Effector CD8-positive, alpha-beta T cell (primary cell): ENCODE data around the gene LRRC27.
"Not testable (repeated sequence)": the region's sequence is repeated elsewhere in the genome, so short reads cannot be mapped to it uniquely, and the experiment has no call there.

ENCODE experiments used
- DNase-seq: peaks from one replicate; lab custom pipeline; 2025; lab: John Stamatoyannopoulos, UW

LRRC27 gene

DNA sequence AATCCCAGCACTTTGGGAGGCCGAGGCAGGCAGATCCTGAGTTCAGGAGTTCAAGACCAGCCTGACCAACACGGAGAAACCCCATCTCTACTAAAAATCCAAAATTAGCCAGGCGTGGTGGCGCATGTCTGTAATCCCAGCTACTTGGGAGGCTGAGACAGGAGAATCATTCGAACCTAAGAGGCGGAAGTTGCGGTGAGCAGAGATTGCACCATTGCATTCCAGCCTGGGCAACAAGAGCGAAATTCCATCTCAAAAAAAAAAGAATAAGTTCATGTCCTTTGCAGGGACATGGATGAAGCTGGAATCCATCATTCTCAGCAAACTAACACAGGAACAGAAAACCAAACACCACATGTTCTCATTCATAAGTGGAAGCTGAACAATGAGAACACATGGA is 17.1 kb upstream of the LRRC27 start:
- DNase-seq, result not testable (repeated sequence)

GRCh38 chr10:132316133-132316532 is 15.9 kb upstream of the LRRC27 start:
- no peak for DNase-seq

GRCh38 chr10:132317477-132317876 is 14.5 kb upstream of the LRRC27 start:
- not testable (repeated sequence) for DNase-seq

DNA sequence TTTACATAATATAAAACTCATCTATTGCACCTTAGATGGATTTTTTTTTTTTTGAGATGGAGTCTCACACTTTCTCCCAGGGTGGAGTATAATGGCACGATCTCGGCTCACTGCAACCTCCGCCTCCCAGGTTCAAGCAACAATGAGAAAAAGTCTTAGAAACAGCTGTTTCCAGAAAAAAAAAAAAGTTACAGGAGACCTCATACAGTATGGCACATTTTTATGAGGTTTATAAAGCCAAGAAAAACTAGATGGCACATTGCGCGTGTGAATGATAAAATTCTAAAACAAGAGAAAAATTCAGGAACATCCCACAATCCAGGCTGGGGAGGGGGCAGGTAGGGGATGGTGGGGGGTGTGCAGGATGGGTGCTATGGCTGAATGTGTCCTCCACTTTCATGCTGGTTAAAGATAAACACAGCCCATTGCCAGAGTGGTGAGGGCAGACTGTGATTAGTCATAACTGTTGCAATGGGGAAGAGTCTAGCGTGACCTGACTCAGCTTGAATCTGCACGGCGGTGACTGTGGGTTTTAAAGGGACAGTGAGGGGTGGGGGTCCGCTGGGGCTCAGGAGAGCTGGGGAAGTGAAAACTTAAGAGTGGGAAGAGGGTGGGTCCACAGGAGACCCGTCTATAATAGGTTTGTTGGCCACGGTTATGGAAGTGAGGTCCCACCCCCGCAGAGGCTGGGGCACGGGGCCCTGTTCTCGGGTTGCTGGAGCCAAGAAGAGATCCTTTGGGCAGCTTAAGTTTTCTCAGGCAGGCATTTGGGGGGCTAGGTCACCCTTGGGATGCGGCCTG is 11.9 kb upstream of the LRRC27 start:
- no peak for DNase-seq

- no peak for DNase-seq
These were observed 11.1 kb upstream of the LRRC27 start for GRCh38 chr10:132320654-132321469.

DNA sequence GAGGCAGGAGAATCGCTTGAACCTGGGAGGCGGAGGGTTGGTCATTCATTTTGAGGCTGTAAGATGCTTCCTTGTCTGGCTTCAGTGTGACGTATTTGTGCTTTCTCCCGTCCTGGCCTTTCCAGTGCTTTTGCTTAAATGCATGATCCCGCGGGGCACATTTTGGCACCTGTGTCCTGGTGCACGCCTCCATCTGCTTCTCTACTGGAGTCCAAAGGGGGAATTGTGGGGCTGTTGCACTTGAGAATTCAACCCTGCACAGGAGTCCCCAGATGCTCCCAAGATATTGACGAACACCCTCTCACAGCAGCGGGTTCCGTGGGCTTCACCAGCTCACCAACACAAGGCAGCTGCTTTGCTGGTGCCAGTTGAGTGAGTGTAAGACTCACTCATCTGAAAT is 10.3 kb upstream of the LRRC27 start:
- DNase-seq, result no peak

- no peak for DNase-seq
These were observed 9.4 kb upstream of the LRRC27 start for GRCh38 chr10:132322586-132323048.

DNA sequence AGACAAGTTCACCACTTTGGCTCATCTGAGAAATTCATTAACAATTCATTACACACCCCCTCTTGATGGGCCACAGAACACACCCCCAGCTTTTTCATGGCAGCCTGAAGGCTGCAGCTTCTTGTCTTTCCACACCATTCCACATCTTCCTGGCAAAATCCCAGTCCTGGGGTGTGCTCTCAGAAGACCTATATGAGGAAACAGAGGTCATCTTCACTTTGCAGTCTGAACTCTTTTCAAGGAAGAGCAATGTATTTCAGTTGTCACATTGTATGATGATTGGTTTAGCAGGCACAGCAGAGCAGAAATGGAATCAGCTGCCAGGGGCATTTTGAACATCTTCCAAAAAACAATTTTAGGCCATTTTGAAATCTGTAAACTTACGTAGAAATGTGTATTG is 7.8 kb upstream of the LRRC27 start:
- no peak for DNase-seq

DNA sequence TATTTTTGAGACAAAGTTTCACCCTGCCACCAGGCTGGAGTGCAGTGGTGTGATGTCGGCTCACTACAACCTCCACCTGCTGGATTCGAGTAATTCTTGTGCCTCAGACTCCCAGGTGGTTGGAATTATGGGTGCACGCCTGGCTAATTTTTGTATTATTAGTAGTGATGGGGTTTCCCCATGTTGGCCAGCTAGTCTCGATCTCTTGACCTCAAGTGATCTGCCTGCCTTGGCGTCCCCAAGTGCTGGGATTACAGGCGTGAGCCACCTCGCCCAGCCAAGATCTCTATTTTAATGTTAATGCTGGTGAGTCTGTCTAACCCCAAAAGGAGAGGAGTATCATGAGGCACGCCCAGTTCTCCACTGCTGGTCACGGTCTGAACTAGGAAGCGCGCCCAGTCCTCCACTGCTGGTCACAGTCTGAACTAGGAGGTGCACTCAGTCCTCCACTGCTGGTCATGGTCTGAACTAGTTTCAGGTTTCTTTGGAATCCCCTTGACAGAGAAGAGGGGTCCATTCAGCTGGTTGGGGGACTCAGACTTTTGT is 5.6 kb upstream of the LRRC27 start:
- DNase-seq, result no peak

DNA sequence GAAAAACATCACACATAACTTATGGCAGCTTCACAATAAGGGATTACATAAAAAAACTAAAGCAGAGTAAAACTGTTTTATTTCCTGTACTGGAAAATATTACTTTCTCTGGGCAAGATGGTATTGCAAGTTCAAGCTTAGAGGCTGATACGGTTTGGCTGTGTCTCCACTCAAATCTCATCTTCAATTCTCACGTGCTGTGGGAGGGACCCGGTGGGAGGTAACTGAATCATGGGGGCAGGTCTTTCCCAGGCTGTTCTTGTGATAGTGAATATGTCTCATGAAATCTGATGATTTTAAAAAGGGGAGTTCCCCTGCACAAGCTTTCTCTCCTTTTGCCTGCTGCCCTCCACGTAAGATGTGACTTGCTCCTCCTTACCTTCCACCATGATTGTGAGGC is 5.1 kb upstream of the LRRC27 start:
- DNase-seq, result no peak

- DNase-seq, result no peak
These were observed 3.9 kb upstream of the LRRC27 start for GRCh38 chr10:132328106-132328505.

- no peak for DNase-seq
These were observed 3.3 kb upstream of the LRRC27 start for GRCh38 chr10:132328738-132329137.

- DNase-seq, result no peak
These were observed 2.2 kb upstream of the LRRC27 start for GRCh38 chr10:132329565-132330485.

DNA sequence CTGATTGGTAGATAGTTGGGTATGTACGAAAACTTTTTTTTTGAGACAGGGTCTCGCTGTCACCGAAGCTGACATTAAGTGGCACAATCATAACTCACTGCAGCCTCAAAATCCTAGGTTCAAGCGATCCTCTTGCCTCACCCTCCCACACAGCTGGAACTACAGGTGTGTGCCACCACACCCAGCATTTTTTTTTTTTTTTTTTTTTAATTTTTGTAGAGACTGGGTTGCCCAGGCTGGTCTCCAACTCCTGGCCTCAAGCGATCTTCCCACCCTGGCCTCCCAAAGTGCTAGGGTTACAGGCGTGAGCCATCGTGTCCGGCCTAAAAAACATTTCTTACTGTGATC is 1.5 kb upstream of the LRRC27 start:
- no peak for DNase-seq

- no peak for DNase-seq
These were observed 401 bp downstream of the LRRC27 start for GRCh38 chr10:132332433-132332754.

- no peak for DNase-seq
These were observed 1.4 kb downstream of the LRRC27 start for GRCh38 chr10:132333386-132333785.

DNA sequence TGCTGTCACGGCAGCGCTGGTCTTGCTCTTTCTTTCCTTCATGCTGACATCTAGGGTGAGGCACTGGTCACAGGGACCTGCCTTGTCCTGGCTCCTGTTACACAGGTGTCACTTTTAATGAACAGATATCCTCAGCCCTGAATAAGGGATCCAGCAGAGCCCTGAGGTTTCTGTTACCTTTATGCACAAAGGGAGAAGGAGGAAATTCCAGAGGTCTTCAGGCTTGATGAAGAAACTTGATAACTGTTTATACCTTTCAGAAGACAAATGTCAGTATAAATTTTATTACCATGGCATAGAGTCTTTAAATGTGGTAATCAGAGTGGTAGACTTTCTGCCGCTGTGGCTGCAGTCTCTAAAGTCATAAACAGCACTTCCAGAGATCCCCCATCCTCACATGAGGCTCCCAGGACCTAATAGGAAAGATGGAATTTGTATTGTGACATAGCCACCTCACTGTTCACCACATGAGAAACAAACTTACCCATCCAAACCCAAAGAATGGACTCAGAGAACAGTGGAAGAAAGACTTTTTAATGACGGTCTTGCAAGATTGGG is 2.7 kb downstream of the LRRC27 start:
- no peak for DNase-seq

DNA sequence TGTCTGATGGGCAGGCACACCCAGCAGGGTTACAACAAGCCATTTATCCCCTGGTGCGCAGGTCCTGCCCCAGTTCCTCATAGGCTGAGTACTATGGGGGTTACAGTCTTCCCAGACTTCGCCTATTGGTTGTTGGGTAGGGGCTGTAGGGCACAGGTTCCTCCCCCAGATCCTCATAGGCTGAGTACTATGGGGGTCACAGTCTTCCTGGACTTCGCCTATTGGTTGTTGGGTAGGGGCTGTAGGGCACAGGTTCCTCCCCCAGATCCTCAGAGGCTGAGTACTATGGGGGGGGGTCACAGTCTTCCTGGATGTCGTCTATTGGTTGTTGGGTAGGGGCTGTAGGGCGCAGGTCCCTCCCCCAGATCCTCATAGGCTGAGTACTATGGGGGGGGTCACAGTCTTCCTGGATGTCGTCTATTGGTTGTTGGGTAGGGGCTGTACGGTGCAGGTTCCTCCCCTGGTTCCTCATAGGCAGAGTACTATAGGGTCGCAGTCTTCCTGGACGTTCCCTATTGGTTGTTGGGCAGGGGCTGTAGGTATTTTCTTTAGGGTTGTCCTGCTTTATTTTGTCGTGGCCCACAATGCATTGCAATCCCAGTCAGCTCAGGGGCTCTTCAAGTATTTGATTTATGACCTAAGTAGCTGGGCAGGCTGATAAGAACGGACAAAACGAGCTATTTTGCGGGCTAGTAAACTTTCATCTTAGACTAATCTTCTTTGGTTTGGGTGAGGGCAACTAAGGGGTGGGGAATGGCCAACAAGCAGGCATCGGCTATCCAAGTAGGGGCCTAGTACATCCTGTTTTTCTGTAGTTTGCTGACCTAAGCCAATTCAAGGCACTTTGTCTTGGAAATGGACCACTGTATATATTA is 3.4 kb downstream of the LRRC27 start:
- no peak for DNase-seq

DNA sequence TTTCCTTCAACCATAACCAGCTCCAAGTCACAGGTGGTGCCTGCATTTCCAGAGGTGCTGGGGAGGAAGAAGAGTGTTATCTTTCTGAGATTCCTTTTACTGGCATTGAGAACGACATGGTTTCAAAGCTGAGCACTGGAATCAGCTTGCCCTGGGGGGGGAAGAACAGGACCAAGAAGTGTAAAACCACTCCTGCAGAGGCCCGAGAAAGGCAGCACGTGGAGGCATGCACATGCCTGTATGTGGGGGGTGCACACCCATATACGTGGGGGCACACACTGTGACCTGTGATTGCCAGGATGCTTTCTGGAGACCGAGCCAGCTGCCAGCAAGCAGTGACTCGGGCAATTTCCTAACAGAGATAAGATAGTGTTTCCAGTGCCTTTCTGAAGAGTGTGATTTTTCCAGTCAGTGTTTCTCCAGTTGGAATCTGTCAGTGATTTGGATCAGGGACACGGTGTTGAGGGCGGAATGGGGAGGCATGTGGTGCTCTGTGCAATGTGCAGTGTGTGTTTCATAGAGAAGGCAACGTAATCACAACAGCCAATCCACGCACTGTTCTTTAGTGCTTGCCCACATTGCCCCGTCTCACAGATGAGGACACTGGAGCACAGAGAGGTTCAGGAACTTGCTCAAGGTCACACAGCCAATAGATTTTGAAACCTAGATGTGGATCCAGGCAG is 4.2 kb downstream of the LRRC27 start:
- DNase-seq, result no peak

GRCh38 chr10:132336919-132337407 is 5.0 kb downstream of the LRRC27 start:
- DNase-seq, result no peak
